ENCODE data around the gene PLCG1. TPM values are rescaled to one million over a fixed set of nuclear protein-coding genes. Genes with fewer than 3 reads are reported as not detected.

The PLCG1 gene
- total RNA-seq, 1 experiment from 2014 or later, result 19.6 TPM

- no peak for DNase-seq (ENCODE audit: low spot score)
Observed at GRCh38 chr20:41213150-41213820, 75.9 kb downstream of the PLCG1 start.

GRCh38 chr20:41214202-41214601, 76.9 kb downstream of the PLCG1 start:
- no peak for DNase-seq (ENCODE audit: low spot score)

- DNase-seq (ENCODE audit: low spot score), result no peak
Observed at GRCh38 chr20:41214666-41215065, 77.3 kb downstream of the PLCG1 start.

GRCh38 chr20:41217422-41217821, 80.1 kb downstream of the PLCG1 start:
- no peak for DNase-seq (ENCODE audit: low spot score)

- DNase-seq (ENCODE audit: low spot score), result no peak
Observed at GRCh38 chr20:41218466-41218865, 81.1 kb downstream of the PLCG1 start.

GRCh38 chr20:41219824-41220223, 82.5 kb downstream of the PLCG1 start:
- DNase-seq (ENCODE audit: low spot score), result no peak

GRCh38 chr20:41221614-41222218, 84.4 kb downstream of the PLCG1 start:
- no peak for DNase-seq (ENCODE audit: low spot score)

GRCh38 chr20:41222296-41222695, 85.0 kb downstream of the PLCG1 start:
- no peak for DNase-seq (ENCODE audit: low spot score)

- no peak for DNase-seq (ENCODE audit: low spot score)
Observed at GRCh38 chr20:41222703-41223102, 85.4 kb downstream of the PLCG1 start.

GRCh38 chr20:41223112-41223511, 85.8 kb downstream of the PLCG1 start:
- no peak for DNase-seq (ENCODE audit: low spot score)

GRCh38 chr20:41224281-41224680, 86.9 kb downstream of the PLCG1 start:
- no peak for DNase-seq (ENCODE audit: low spot score)

GRCh38 chr20:41225091-41225490, 87.7 kb downstream of the PLCG1 start:
- DNase-seq (ENCODE audit: low spot score), result no peak

- DNase-seq (ENCODE audit: low spot score), result no peak
Observed at GRCh38 chr20:41226426-41226825, 89.1 kb downstream of the PLCG1 start.

Other genes starting within 250 kb of the PLCG1 start
- gene TOP1, start 108.7 kb upstream of the PLCG1 start, total RNA-seq (2014; rRNA removed; shearing (Covaris generic)), result 12.7 and 14.3 TPM in 2 replicates
- 5.6 and 7.6 TPM in 2 replicates for gene ZHX3, start 180.2 kb downstream of the PLCG1 start, total RNA-seq (2014; rRNA removed; shearing (Covaris generic))
- gene LPIN3, start 203.3 kb downstream of the PLCG1 start, total RNA-seq (2014; rRNA removed; shearing (Covaris generic)), result 0.33 and 0.79 TPM in 2 replicates
- gene EMILIN3, start 229.3 kb downstream of the PLCG1 start, total RNA-seq (2014; rRNA removed; shearing (Covaris generic)), result not detected in 2 replicates

Data from H4 (cell line).